Measurements from ENCODE around the gene SORCS1. TPM values are rescaled to one million over a fixed set of nuclear protein-coding genes. Genes with fewer than 3 reads are reported as not detected.

SORCS1 gene
- total and polyA plus RNA-seq, 4 donors: 0.08 to 0.21 (median 0.09) TPM; not detected in 1

DNA sequence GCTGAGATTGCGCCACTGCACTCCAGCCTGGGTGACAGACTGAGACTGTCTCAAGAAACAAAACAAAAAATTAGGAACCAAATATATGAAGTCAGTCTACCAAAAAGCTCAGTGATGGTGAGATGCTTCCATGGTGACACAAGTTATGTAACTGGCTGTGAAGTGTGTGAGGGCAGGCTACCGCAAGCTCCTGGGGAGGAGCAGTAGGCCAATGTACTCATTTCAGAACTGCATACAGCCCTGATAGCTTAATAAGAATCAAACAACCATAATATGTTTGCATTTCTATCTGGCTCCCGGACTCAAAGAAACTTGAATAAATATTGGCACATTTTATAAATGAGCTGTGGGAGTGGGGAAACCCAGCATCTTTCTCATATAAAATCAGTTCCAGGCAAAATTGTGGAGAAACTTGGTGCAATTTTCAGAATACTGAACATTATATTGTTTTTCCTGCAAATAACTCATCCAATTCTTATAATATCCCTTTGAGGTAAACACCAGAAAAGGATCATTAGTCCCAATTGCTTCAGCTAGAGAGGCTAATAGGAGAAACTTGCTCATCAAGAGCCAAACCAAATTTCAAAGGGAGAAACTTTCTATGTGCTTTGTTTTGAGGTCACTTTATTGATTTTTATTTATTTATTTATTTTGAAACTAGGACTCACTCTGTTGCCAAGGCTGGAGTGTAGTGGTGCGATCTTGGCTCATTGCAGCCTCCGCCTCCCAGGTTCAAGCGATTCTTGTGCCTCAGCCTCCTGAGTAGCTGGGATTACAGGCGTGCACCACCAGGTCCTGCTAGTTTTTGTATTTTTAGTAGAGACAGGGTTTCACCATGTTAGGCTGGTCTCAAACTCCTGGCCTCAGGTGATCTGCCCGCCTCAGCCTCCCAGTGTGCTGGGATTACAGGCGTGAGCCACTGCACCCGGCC lies 127.0 kb downstream of the SORCS1 start:
- Histone ChIP-seq H3K27ac (ENCODE audit: low read depth in 1 of 2, low read length in 2 of 2) (peak overlapping the region; percentile 41 to 64), H3K27me3 (ENCODE audit: control insufficient read depth in 4 of 4, insufficient read depth in 4 of 4, low read length in 3 of 4) (no peaks in the 10 kb centered on the region), H3K9me3 (ENCODE audit: control insufficient read depth in 4 of 4, low read length in 3 of 4) (no peaks in the 10 kb centered on the region), H3K4me3 (ENCODE audit: low read depth in 1 of 3, low read length in 3 of 3) (no peak overlapping the region), H3K36me3 (ENCODE audit: control insufficient read depth in 4 of 4, insufficient read depth in 3 of 4, low read depth in 1 of 4, low read length in 3 of 4) (no peaks in the 10 kb centered on the region), H3K4me1 (ENCODE audit: control insufficient read depth in 4 of 4, insufficient read depth in 4 of 4, low read length in 3 of 4) (peaks cover 0 to 10% (median 8%) of the 10 kb centered on the region in 4 donors), H3K9ac (ENCODE audit: low read depth in 1 of 2, low read length in 2 of 2) (no peak overlapping the region)
- 58% methylated on average over 10 of the region's 10 CpGs for WGBS
- TF ChIP-seq, protein P1, sequence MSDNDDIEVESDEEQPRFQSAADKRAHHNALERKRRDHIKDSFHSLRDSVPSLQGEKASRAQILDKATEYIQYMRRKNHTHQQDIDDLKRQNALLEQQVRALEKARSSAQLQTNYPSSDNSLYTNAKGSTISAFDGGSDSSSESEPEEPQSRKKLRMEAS (IDR thresholded peaks at IDR 0.05): no peak
- TF ChIP-seq FOXA1 (IDR thresholded peaks at IDR 0.05) (no peak), HNF4G (IDR thresholded peaks at IDR 0.05) (no peak), HNF4A (conservative IDR thresholded peaks at IDR 0.05) (peak; percentile 58 to 65), FOXA2 (IDR thresholded peaks at IDR 0.05) (no peak), YY1 (IDR thresholded peaks at IDR 0.05) (peak; percentile 38), SP1 (IDR thresholded peaks at IDR 0.05) (peak; percentile 35), RAD21 (IDR thresholded peaks at IDR 0.05) (peak; percentile 27 to 35), TAF1 (conservative IDR thresholded peaks at IDR 0.05) (no peak), RXRA (IDR thresholded peaks at IDR 0.05) (peak; percentile 37 to 56), NR2F2 (IDR thresholded peaks at IDR 0.05) (no peak), EGR1 (IDR thresholded peaks at IDR 0.05; ENCODE audit: low read depth in 2 of 2) (no peak), GABPA (IDR thresholded peaks at IDR 0.05 in 1 of 2, conservative IDR thresholded peaks at IDR 0.05 in 1 of 2) (no peak), JUND (IDR thresholded peaks at IDR 0.05) (peak; percentile 54 to 77)
- TF ChIP-seq, protein P2, sequence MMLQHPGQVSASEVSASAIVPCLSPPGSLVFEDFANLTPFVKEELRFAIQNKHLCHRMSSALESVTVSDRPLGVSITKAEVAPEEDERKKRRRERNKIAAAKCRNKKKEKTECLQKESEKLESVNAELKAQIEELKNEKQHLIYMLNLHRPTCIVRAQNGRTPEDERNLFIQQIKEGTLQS (IDR thresholded peaks at IDR 0.05): peak; percentile 62
- TF ChIP-seq, protein P3, sequence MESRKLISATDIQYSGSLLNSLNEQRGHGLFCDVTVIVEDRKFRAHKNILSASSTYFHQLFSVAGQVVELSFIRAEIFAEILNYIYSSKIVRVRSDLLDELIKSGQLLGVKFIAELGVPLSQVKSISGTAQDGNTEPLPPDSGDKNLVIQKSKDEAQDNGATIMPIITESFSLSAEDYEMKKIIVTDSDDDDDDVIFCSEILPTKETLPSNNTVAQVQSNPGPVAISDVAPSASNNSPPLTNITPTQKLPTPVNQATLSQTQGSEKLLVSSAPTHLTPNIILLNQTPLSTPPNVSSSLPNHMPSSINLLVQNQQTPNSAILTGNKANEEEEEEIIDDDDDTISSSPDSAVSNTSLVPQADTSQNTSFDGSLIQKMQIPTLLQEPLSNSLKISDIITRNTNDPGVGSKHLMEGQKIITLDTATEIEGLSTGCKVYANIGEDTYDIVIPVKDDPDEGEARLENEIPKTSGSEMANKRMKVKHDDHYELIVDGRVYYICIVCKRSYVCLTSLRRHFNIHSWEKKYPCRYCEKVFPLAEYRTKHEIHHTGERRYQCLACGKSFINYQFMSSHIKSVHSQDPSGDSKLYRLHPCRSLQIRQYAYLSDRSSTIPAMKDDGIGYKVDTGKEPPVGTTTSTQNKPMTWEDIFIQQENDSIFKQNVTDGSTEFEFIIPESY (IDR thresholded peaks at IDR 0.05): peak; percentile 19
- TF ChIP-seq, protein P4, sequence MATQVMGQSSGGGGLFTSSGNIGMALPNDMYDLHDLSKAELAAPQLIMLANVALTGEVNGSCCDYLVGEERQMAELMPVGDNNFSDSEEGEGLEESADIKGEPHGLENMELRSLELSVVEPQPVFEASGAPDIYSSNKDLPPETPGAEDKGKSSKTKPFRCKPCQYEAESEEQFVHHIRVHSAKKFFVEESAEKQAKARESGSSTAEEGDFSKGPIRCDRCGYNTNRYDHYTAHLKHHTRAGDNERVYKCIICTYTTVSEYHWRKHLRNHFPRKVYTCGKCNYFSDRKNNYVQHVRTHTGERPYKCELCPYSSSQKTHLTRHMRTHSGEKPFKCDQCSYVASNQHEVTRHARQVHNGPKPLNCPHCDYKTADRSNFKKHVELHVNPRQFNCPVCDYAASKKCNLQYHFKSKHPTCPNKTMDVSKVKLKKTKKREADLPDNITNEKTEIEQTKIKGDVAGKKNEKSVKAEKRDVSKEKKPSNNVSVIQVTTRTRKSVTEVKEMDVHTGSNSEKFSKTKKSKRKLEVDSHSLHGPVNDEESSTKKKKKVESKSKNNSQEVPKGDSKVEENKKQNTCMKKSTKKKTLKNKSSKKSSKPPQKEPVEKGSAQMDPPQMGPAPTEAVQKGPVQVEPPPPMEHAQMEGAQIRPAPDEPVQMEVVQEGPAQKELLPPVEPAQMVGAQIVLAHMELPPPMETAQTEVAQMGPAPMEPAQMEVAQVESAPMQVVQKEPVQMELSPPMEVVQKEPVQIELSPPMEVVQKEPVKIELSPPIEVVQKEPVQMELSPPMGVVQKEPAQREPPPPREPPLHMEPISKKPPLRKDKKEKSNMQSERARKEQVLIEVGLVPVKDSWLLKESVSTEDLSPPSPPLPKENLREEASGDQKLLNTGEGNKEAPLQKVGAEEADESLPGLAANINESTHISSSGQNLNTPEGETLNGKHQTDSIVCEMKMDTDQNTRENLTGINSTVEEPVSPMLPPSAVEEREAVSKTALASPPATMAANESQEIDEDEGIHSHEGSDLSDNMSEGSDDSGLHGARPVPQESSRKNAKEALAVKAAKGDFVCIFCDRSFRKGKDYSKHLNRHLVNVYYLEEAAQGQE (IDR thresholded peaks at IDR 0.05): no peak
- TF ChIP-seq, protein P5, sequence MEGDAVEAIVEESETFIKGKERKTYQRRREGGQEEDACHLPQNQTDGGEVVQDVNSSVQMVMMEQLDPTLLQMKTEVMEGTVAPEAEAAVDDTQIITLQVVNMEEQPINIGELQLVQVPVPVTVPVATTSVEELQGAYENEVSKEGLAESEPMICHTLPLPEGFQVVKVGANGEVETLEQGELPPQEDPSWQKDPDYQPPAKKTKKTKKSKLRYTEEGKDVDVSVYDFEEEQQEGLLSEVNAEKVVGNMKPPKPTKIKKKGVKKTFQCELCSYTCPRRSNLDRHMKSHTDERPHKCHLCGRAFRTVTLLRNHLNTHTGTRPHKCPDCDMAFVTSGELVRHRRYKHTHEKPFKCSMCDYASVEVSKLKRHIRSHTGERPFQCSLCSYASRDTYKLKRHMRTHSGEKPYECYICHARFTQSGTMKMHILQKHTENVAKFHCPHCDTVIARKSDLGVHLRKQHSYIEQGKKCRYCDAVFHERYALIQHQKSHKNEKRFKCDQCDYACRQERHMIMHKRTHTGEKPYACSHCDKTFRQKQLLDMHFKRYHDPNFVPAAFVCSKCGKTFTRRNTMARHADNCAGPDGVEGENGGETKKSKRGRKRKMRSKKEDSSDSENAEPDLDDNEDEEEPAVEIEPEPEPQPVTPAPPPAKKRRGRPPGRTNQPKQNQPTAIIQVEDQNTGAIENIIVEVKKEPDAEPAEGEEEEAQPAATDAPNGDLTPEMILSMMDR (IDR thresholded peaks at IDR 0.05; ENCODE audit: low read depth, low read length, missing input control): no peak
- no peak for DNase-seq (ENCODE audit: low spot score)
